H1 (cell line): ENCODE measurements around the gene BTNL8. TPM values are rescaled to one million over a fixed set of nuclear protein-coding genes. Genes with fewer than 3 reads are reported as not detected.

Source experiments
- CTCF ChIA-PET: fragments of 300-600 bp; sonication (Branson Sonifier 250); formaldehyde crosslinking; loops from one replicate; lab custom pipeline; 2021; ENCODE audit not compliant: partially characterized antibody; lab: Charles Lee
- POLR2A ChIA-PET: fragments of 300-600 bp; sonication (Branson Sonifier 250); formaldehyde crosslinking; loops from one replicate; lab custom pipeline; 2021; ENCODE audit warnings: inconsistent platforms; ENCODE audit not compliant: partially characterized antibody; lab: Charles Lee
- DNase-seq, 2 experiments: peaks; one replicate each; pipeline versions ENCODE4 v3.0.0 to v3.0.0-alpha.2; 2010 to 2022; ENCODE audit warnings: low spot score in 2 of 2, low read depth in 1 of 2, mixed read lengths in 1 of 2
- FAIRE-seq: peaks from 2 replicates; lab custom pipeline; 2011; peaks lifted over from hg19 to GRCh38; lab: Jason Lieb, UNC
- H2AFZ ChIP-seq: 2 replicates; pipeline ENCODE4 v1.8.1; 2012; ENCODE audit warnings: low read length, inconsistent platforms
- H2AK5ac ChIP-seq: 2 replicates; pipeline ENCODE4 v1.6.1; 2013; ENCODE audit warnings: low read depth, low read length
- H2BK120ac ChIP-seq: replicated peaks from 2 replicates; pipeline ENCODE3; 2013; ENCODE audit warnings: low read depth, low read length, inconsistent platforms
- H2BK12ac ChIP-seq: 2 replicates; pipeline ENCODE4 v1.6.1; 2013; ENCODE audit warnings: low read depth, low read length
- H2BK15ac ChIP-seq: 2 replicates; pipeline ENCODE4 v1.6.1; 2013; ENCODE audit warnings: low read length
- H2BK20ac ChIP-seq: 2 replicates; pipeline ENCODE4 v1.6.1; 2013; ENCODE audit warnings: low read length
- H2BK5ac ChIP-seq: 2 replicates; pipeline ENCODE4 v1.6.1; 2013; ENCODE audit warnings: low read depth, low read length
- H3K14ac ChIP-seq: 2 replicates; pipeline ENCODE4 v1.6.1; 2013; ENCODE audit warnings: inconsistent platforms; ENCODE audit not compliant: insufficient read length
- H3K18ac ChIP-seq: 2 replicates; pipeline ENCODE4 v1.6.1; 2013; ENCODE audit warnings: low read length; ENCODE audit errors: extremely low read depth
- H3K23ac ChIP-seq: 2 replicates; pipeline ENCODE4 v1.6.1; 2013; ENCODE audit warnings: inconsistent platforms; ENCODE audit not compliant: insufficient read length
- H3K23me2 ChIP-seq: 2 replicates; pipeline ENCODE4 v1.6.1; 2013; ENCODE audit warnings: low read depth, low read length
- H3K27ac ChIP-seq: 2 replicates; pipeline ENCODE4 v1.6.1; 2011; ENCODE audit warnings: low read depth, low read length, inconsistent platforms
- H3K27me3 ChIP-seq, 4 experiments: replicated peaks in 1 of 4; 1 replicate in 1 of 4; 2 replicates in 3 of 4; pipeline versions ENCODE4 v1.6.1 to v1.8.1; 2011 to 2013; ENCODE audit warnings: low read length in 3 of 4, mild to moderate bottlenecking in 3 of 4, inconsistent platforms in 2 of 4, mixed read lengths in 2 of 4, moderate library complexity in 1 of 4; ENCODE audit not compliant: control insufficient read depth in 3 of 4, insufficient read depth in 3 of 4; ENCODE audit errors: extremely low read depth in 1 of 4
- H3K36me3 ChIP-seq, 4 experiments: 2 replicates each; pipeline versions ENCODE4 v1.6.1 to v1.8.1; 2011 to 2013; ENCODE audit warnings: mild to moderate bottlenecking in 4 of 4, low read length in 3 of 4, moderate library complexity in 2 of 4, control low read depth in 1 of 4, inconsistent platforms in 1 of 4; ENCODE audit not compliant: insufficient read depth in 4 of 4, control insufficient read depth in 2 of 4
- H3K4ac ChIP-seq: replicated peaks from 2 replicates; pipeline ENCODE3; 2013; ENCODE audit warnings: low read length, low read depth, mixed read lengths, inconsistent platforms; ENCODE audit not compliant: insufficient read length
- H3K4me1 ChIP-seq, 4 experiments: replicated peaks in 1 of 4; 1 replicate in 1 of 4; 2 replicates in 3 of 4; pipeline versions ENCODE4 v1.6.1 to v1.8.1; 2011 to 2013; ENCODE audit warnings: low read length in 3 of 4, inconsistent platforms in 2 of 4, mixed read lengths in 1 of 4; ENCODE audit not compliant: insufficient read depth in 4 of 4, control insufficient read depth in 3 of 4
- H3K4me2 ChIP-seq, 2 experiments: 2 replicates each; pipeline versions ENCODE4 v1.6.1 to v1.8.1; 2011 to 2013; ENCODE audit warnings: low read depth in 2 of 2, low read length in 2 of 2, control low read depth in 1 of 2, inconsistent platforms in 1 of 2, mild to moderate bottlenecking in 1 of 2; ENCODE audit not compliant: insufficient read depth in 1 of 2
- H3K4me3 ChIP-seq, 4 experiments: fragments of 200-600, 300-600 bp in 1 of 4; sonication (generic), shearing (Covaris generic), sonication (Bioruptor Twin) in 1 of 4; 2 replicates each; pipeline versions ENCODE4 v1.5.1 to v1.8.1; 2011 to 2016; ENCODE audit warnings: low read length in 4 of 4, low read depth in 3 of 4, control low read depth in 2 of 4, inconsistent platforms in 2 of 4, mild to moderate bottlenecking in 2 of 4, mixed read lengths in 1 of 4, moderate library complexity in 1 of 4; ENCODE audit not compliant: insufficient read depth in 2 of 4; ENCODE audit errors: extremely low read depth in 1 of 4
- H3K56ac ChIP-seq: replicated peaks from 2 replicates; pipeline ENCODE3; 2013; ENCODE audit warnings: low read depth, mild to moderate bottlenecking, mixed read lengths, low read length, inconsistent platforms; ENCODE audit not compliant: insufficient read length
- H3K79me1 ChIP-seq: 2 replicates; pipeline ENCODE4 v1.6.1; 2013; ENCODE audit warnings: low read depth, low read length, control low read depth
- H3K79me2 ChIP-seq, 2 experiments: 2 replicates each; pipeline versions ENCODE4 v1.6.1 to v1.8.1; 2012 to 2013; ENCODE audit warnings: low read length in 2 of 2, mild to moderate bottlenecking in 2 of 2, inconsistent platforms in 1 of 2; ENCODE audit not compliant: insufficient read depth in 2 of 2, control insufficient read depth in 1 of 2
- H3K9ac ChIP-seq, 4 experiments: replicated peaks in 1 of 4; 1 replicate in 1 of 4; 2 replicates in 3 of 4; pipeline versions ENCODE4 v1.6.1 to v1.8.1; 2011 to 2013; ENCODE audit warnings: low read depth in 3 of 4, low read length in 3 of 4, control low read depth in 2 of 4, mild to moderate bottlenecking in 2 of 4, moderate library complexity in 2 of 4, inconsistent platforms in 1 of 4; ENCODE audit errors: extremely low read depth in 1 of 4
- H3K9me3 ChIP-seq, 2 experiments: 2 replicates each; pipeline versions ENCODE4 v1.6.1 to v1.8.1; 2012 to 2013; ENCODE audit warnings: mild to moderate bottlenecking in 2 of 2, moderate library complexity in 2 of 2, control low read depth in 1 of 2, inconsistent platforms in 1 of 2, low read depth in 1 of 2, low read length in 1 of 2, mixed read lengths in 1 of 2; ENCODE audit not compliant: insufficient read depth in 2 of 2
- H4K20me1 ChIP-seq, 2 experiments: replicated peaks in 1 of 2; 2 replicates each; pipeline versions ENCODE3 to v1.8.1; 2011 to 2013; ENCODE audit warnings: inconsistent platforms in 2 of 2, low read length in 2 of 2, mild to moderate bottlenecking in 1 of 2; ENCODE audit not compliant: insufficient read depth in 2 of 2, control insufficient read depth in 1 of 2
- H4K5ac ChIP-seq: 2 replicates; pipeline ENCODE4 v1.6.1; 2013; ENCODE audit warnings: low read length, low read depth, mixed read lengths, inconsistent platforms; ENCODE audit not compliant: insufficient read length
- H4K8ac ChIP-seq: 2 replicates; pipeline ENCODE4 v1.8.0; 2013; ENCODE audit warnings: mild to moderate bottlenecking, moderate library complexity, low read length, inconsistent platforms; ENCODE audit not compliant: insufficient read depth; ENCODE audit errors: extremely low read depth
- H4K91ac ChIP-seq: replicated peaks from 2 replicates; pipeline ENCODE3; 2013; ENCODE audit warnings: low read length, mixed read lengths, inconsistent platforms; ENCODE audit not compliant: insufficient read length
- ASH2L ChIP-seq: fragments of 200-600, 300-600 bp; sonication (generic); IDR thresholded peaks from one replicate; pipeline ENCODE4 v1.7.1; 2017; ENCODE audit warnings: low read length
- ATF3 ChIP-seq: IDR thresholded peaks from 2 replicates; pipeline ENCODE4 v1.6.1; 2011; ENCODE audit warnings: low read depth, mild to moderate bottlenecking, low read length; ENCODE audit not compliant: insufficient read depth
- BCL11A ChIP-seq, 2 experiments: IDR thresholded peaks; one replicate each; pipeline ENCODE4 v1.6.1; 2011; ENCODE audit warnings: low read depth in 2 of 2, low read length in 2 of 2, mild to moderate bottlenecking in 2 of 2
- CTBP2 ChIP-seq: IDR thresholded peaks from 2 replicates; pipeline ENCODE4 v1.7.0; 2011; ENCODE audit warnings: borderline replicate concordance, mild to moderate bottlenecking, moderate library complexity, mixed read lengths, low read length; ENCODE audit not compliant: insufficient read depth, insufficient read length
- EZH2 ChIP-seq: fragments of 200-600 bp; sonication (generic); IDR thresholded peaks from 2 replicates; pipeline ENCODE4 v1.7.1; 2012; ENCODE audit warnings: low read depth, mild to moderate bottlenecking, moderate library complexity, low read length, inconsistent platforms; ENCODE audit not compliant: severe bottlenecking
- HDAC6 ChIP-seq: IDR thresholded peaks from one replicate; pipeline ENCODE4 v1.7.1; 2012; ENCODE audit warnings: low read depth, mild to moderate bottlenecking, inconsistent platforms, low read length, moderate library complexity
- JUN ChIP-seq: IDR thresholded peaks from 2 replicates; pipeline ENCODE4 v1.6.1; 2011; ENCODE audit warnings: low read depth, mild to moderate bottlenecking, improper control_type of control experiment, low read length
- NANOG ChIP-seq: IDR thresholded peaks from 2 replicates; pipeline ENCODE4 v1.6.1; 2011; ENCODE audit warnings: low read length, low read depth, mild to moderate bottlenecking, inconsistent platforms; ENCODE audit not compliant: insufficient read depth, poor library complexity, severe bottlenecking
- POLR2A ChIP-seq, 2 experiments: IDR thresholded peaks; 1 replicate in 1 of 2; 2 replicates in 1 of 2; pipeline ENCODE4 v1.6.1; 2011; ENCODE audit warnings: low read depth in 2 of 2, low read length in 2 of 2, mild to moderate bottlenecking in 2 of 2; ENCODE audit errors: control extremely low read depth in 1 of 2
- SP2 ChIP-seq: IDR thresholded peaks from 2 replicates; pipeline ENCODE4 v1.6.1; 2012; ENCODE audit warnings: mild to moderate bottlenecking, low read length, inconsistent platforms
- TCF12 ChIP-seq: IDR thresholded peaks from 2 replicates; pipeline ENCODE4 v1.6.1; 2011; ENCODE audit warnings: low read depth, mild to moderate bottlenecking, low read length
- WGBS, 2 experiments: shearing (Covaris generic) in 1 of 2; methylation state at CpG; one replicate each; pipeline versions ENCODE4 v1.1.6 to v1.1.7; 2013 to 2015; ENCODE audit warnings: low lambda C conversion rate in 2 of 2, mixed read lengths in 2 of 2, inconsistent platforms in 1 of 2, low coverage in 1 of 2, missing lambda C conversion rate in 1 of 2; ENCODE audit not compliant: insufficient replicate concordance in 2 of 2, insufficient coverage in 1 of 2, insufficient read length in 1 of 2; ENCODE audit errors: extremely low coverage in 1 of 2, missing lambda C conversion rate in 1 of 2; 5-methylcytosine and 5-hydroxymethylcytosine counted together
- polyA plus RNA-seq, 7 experiments: library from polyadenylated mRNA; depleted of rRNA in 3 of 7; stranded (reverse) in 5 of 7; unstranded in 2 of 7; fragments of >200 nt in 5 of 7; fragments of 200-250 nt in 2 of 7; gene quantifications; 1 replicate in 5 of 7; 2 replicates in 1 of 7; 4 replicates in 1 of 7; pipeline versions ENCODE4 v1.2.1 to v1.2.3, GENCODE V29; 2011 to 2013; ENCODE audit warnings: missing spikeins in 2 of 7, mixed read lengths in 2 of 7
- total RNA-seq: library from RNA; stranded (reverse); fragmentation: NEBNext Ultra II Directional; extraction: Animal tissue kit (Norgen Biotek cat#: 25700); gene quantifications from 2 replicates; pipeline ENCODE4 v1.2.1, GENCODE V29; 2021
- TF ChIP-seq, protein P1 (sequence below): IDR thresholded peaks from 2 replicates; pipeline ENCODE4 v1.6.1; 2012; ENCODE audit warnings: inconsistent platforms

Gene BTNL8
- total and polyA plus RNA-seq, 2 of the 8 experiments (the other 6 are each of a cell fraction or from before 2014, with no cell fraction given): 0.32 to 0.48 TPM

- H3K4me2 ChIP-seq: no peak overlapping the region
- H3K27ac ChIP-seq: no peak overlapping the region
- no peak overlapping the region for H2BK20ac ChIP-seq
- ChIA-PET CTCF (interaction anchor here (1.5 kb wide), 1 partner anchor 40 kb away, joined by 6 read pairs; no protein-coding TSS in a partner anchor), POLR2A (interaction anchor here (2.0 kb wide), 1 partner anchor 10 kb away, joined by 7 read pairs; no protein-coding TSS in a partner anchor)
- no peak overlapping the region for H3K9ac ChIP-seq
- H3K4ac ChIP-seq: no peak overlapping the region
- H4K91ac ChIP-seq: no peak overlapping the region
- H3K27me3 ChIP-seq: no peaks in the 10 kb centered on the region
- H3K18ac ChIP-seq: no peak overlapping the region
- H3K14ac ChIP-seq: no peak overlapping the region
- no peak overlapping the region for H2BK120ac ChIP-seq
- no peak overlapping the region for H2AK5ac ChIP-seq
- H2AFZ ChIP-seq: no peak overlapping the region
- no peaks in the 10 kb centered on the region for H3K79me2 ChIP-seq
- H2BK12ac ChIP-seq: no peak overlapping the region
- WGBS, 2 experiments: 85% methylated on average over 2 of the region's 2 CpGs; no CpG with 5 or more reads in 1 of the 2 experiments
- no peaks in the 10 kb centered on the region for H3K23me2 ChIP-seq
- H3K23ac ChIP-seq: no peak overlapping the region
- no peaks in the 10 kb centered on the region for H4K20me1 ChIP-seq
- no peaks in the 10 kb centered on the region for H3K36me3 ChIP-seq
- peaks cover 2 to 7% of the 10 kb centered on the region in 2 experiments; a peak in 1 of 4 replicates for H3K9me3 ChIP-seq
- no peak for DNase-seq
- peaks cover 0 to 8% (median 6%) of the 10 kb centered on the region in 4 experiments; a peak in 5 of 7 replicates for H3K4me1 ChIP-seq
- H3K79me1 ChIP-seq: no peaks in the 10 kb centered on the region
- H4K5ac ChIP-seq: no peak overlapping the region
- no peak overlapping the region for H4K8ac ChIP-seq
- no peak for FAIRE-seq
- no peak overlapping the region for H2BK15ac ChIP-seq
- H3K56ac ChIP-seq: no peak overlapping the region
- H3K4me3 ChIP-seq: no peak overlapping the region
- no peak overlapping the region for H2BK5ac ChIP-seq
- TF ChIP-seq BCL11A (IDR thresholded peaks at IDR 0.05; ENCODE audit: low read depth in 2 of 2, low read length in 2 of 2): no peak
- no peak for TF ChIP-seq CTBP2
- TF ChIP-seq JUN: no peak
- no peak for TF ChIP-seq TCF12
- TF ChIP-seq HDAC6: no peak
- TF ChIP-seq EZH2: no peak
- TF ChIP-seq, protein P1, sequence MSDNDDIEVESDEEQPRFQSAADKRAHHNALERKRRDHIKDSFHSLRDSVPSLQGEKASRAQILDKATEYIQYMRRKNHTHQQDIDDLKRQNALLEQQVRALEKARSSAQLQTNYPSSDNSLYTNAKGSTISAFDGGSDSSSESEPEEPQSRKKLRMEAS: no peak
- no peak for TF ChIP-seq ATF3
- TF ChIP-seq POLR2A (IDR thresholded peaks at IDR 0.05; ENCODE audit: control extremely low read depth in 1 of 2, low read depth in 2 of 2, low read length in 2 of 2): no peak
- TF ChIP-seq NANOG: no peak
- TF ChIP-seq SP2: no peak
- TF ChIP-seq ASH2L: no peak
Measured at GRCh38 chr5:180910182-180910581, 11.2 kb downstream of the BTNL8 start.
